ENCODE data around the gene MAPK8.

GRCh38 chr10:48416584-48417232, 110.2 kb downstream of the MAPK8 start:
- TF ChIP-seq CTCF (conservative IDR thresholded peaks at IDR 0.05; ENCODE audit: low read depth, low read length) (no peak), POLR2A (IDR thresholded peaks at IDR 0.05; ENCODE audit: low read depth, low read length) (no peak), MAZ (IDR thresholded peaks at IDR 0.05; ENCODE audit: borderline replicate concordance, low read depth, low read length) (no peak), FOS (IDR thresholded peaks at IDR 0.05; ENCODE audit: low read depth, low read length) (no peak), RFX5 (IDR thresholded peaks at IDR 0.05; ENCODE audit: low read depth, low read length) (no peak), MXI1 (IDR thresholded peaks at IDR 0.05; ENCODE audit: borderline replicate concordance, low read depth, low read length) (no peak), ELK1 (IDR thresholded peaks at IDR 0.05; ENCODE audit: borderline replicate concordance, low read depth, low read length) (no peak), CEBPB (IDR thresholded peaks at IDR 0.05; ENCODE audit: low read depth, low read length) (no peak), RAD21 (IDR thresholded peaks at IDR 0.05; ENCODE audit: low read length) (no peak), CHD1 (IDR thresholded peaks at IDR 0.05; ENCODE audit: low read depth, low read length) (no peak)

All from IMR-90 (cell line).